Panc1 (cell line): ENCODE data around the gene ZNF446.

Experiments
- CTCF ChIP-seq: fragments of 450-650 bp; IDR thresholded peaks from 2 replicates; pipeline ENCODE4 v1.5.1; 2017; ENCODE audit warnings: mild to moderate bottlenecking
- POLR2AphosphoS5 ChIP-seq: IDR thresholded peaks from 2 replicates; pipeline ENCODE4 v1.6.1; 2012; ENCODE audit warnings: mild to moderate bottlenecking, low read depth, low read length, moderate library complexity
- REST ChIP-seq, 2 experiments: IDR thresholded peaks; 2 replicates each; pipeline ENCODE4 v1.6.1; 2011 to 2012; ENCODE audit warnings: low read depth in 2 of 2, control low read depth in 1 of 2, low read length in 1 of 2, mild to moderate bottlenecking in 1 of 2, moderate library complexity in 1 of 2; ENCODE audit not compliant: insufficient read depth in 1 of 2
- TCF7L2 ChIP-seq: IDR thresholded peaks from 2 replicates; pipeline ENCODE4 v1.6.1; 2011; ENCODE audit warnings: mild to moderate bottlenecking, low read depth, low read length, inconsistent platforms

GRCh38 chr19:58466760-58467589 is 9.2 kb upstream of the ZNF446 start, which contains the start of gene ZNF324:
- no peak for TF ChIP-seq CTCF
- peak; percentile 64; the same call in 1 of the 2 replicates for TF ChIP-seq POLR2AphosphoS5
- peak; percentile 94 for TF ChIP-seq TCF7L2
- TF ChIP-seq REST (IDR thresholded peaks at IDR 0.05; ENCODE audit: insufficient read depth in 1 of 2, low read depth in 2 of 2, low read length in 1 of 2) = no peak
